ENCODE measurements around the gene THSD4.

Gene THSD4

GRCh38 chr15:71329497-71330260, 214.4 kb downstream of the THSD4 start:
- DNase-seq (ENCODE audit: low read depth in 2 of 2): no peak

- no peak for DNase-seq (ENCODE audit: low read depth in 2 of 2)
Measured at GRCh38 chr15:71330638-71331162, 215.4 kb downstream of the THSD4 start.

GRCh38 chr15:71331173-71331572, 215.9 kb downstream of the THSD4 start:
- DNase-seq (ENCODE audit: low read depth in 2 of 2): no peak

- DNase-seq (ENCODE audit: low read depth in 2 of 2): no peak
Measured at GRCh38 chr15:71332431-71333004, 217.2 kb downstream of the THSD4 start.

- no peak for DNase-seq (ENCODE audit: low read depth in 2 of 2)
Measured at GRCh38 chr15:71333136-71333700, 217.9 kb downstream of the THSD4 start.

GRCh38 chr15:71333839-71334238, 218.6 kb downstream of the THSD4 start:
- no peak for DNase-seq (ENCODE audit: low read depth in 2 of 2)

GRCh38 chr15:71334434-71334833, 219.2 kb downstream of the THSD4 start:
- DNase-seq (ENCODE audit: low read depth in 2 of 2): no peak

- DNase-seq (ENCODE audit: low read depth in 2 of 2): no peak
Measured at GRCh38 chr15:71334873-71335272, 219.6 kb downstream of the THSD4 start.

- DNase-seq (ENCODE audit: low read depth in 2 of 2): no peak
Measured at GRCh38 chr15:71335591-71335990, 220.3 kb downstream of the THSD4 start.

- no peak for DNase-seq (ENCODE audit: low read depth in 2 of 2)
Measured at GRCh38 chr15:71336671-71337070, 221.4 kb downstream of the THSD4 start.

- no peak for DNase-seq (ENCODE audit: low read depth in 2 of 2)
Measured at GRCh38 chr15:71337197-71337845, 222.1 kb downstream of the THSD4 start.

- no peak for DNase-seq (ENCODE audit: low read depth in 2 of 2)
Measured at GRCh38 chr15:71338265-71338664, 223.0 kb downstream of the THSD4 start.

- DNase-seq (ENCODE audit: low read depth in 2 of 2): no peak
Measured at GRCh38 chr15:71338827-71339542, 223.7 kb downstream of the THSD4 start.

- DNase-seq (ENCODE audit: low read depth in 2 of 2): no peak
Measured at GRCh38 chr15:71341811-71342550, 226.7 kb downstream of the THSD4 start.

- DNase-seq (ENCODE audit: low read depth in 2 of 2): no peak
Measured at GRCh38 chr15:71342658-71343057, 227.4 kb downstream of the THSD4 start.

- DNase-seq (ENCODE audit: low read depth in 2 of 2): no peak
Measured at GRCh38 chr15:71344316-71344715, 229.0 kb downstream of the THSD4 start.

GRCh38 chr15:71345186-71345585, 229.9 kb downstream of the THSD4 start:
- no peak for DNase-seq (ENCODE audit: low read depth in 2 of 2)

- no peak for DNase-seq (ENCODE audit: low read depth in 2 of 2)
Measured at GRCh38 chr15:71346464-71346863, 231.2 kb downstream of the THSD4 start.

- DNase-seq (ENCODE audit: low read depth in 2 of 2): no peak
Measured at GRCh38 chr15:71348597-71348996, 233.3 kb downstream of the THSD4 start.

- no peak for DNase-seq (ENCODE audit: low read depth in 2 of 2)
Measured at GRCh38 chr15:71349336-71349735, 234.1 kb downstream of the THSD4 start.

Measured in stimulated activated CD4-positive, alpha-beta T cell treated with anti-CD3 and anti-CD28 coated beads, Interleukin-1b, Interleukin-23, amount 100 ng/mL, for 1 hour (primary cell).